HEK293 (cell line): Measurements from ENCODE around the gene CD47.

Source experiments
- CTCF ChIA-PET: fragments of 350-600 bp; formaldehyde crosslinking; extraction: SDS; loops from one replicate; lab custom pipeline; 2021; ENCODE audit warnings: antibody characterized with exemption; lab: Yijun Ruan, JAX
- POLR2A ChIA-PET: fragments of 300-600 bp; formaldehyde crosslinking; extraction: SDS; loops from one replicate; lab custom pipeline; 2020; ENCODE audit warnings: antibody characterized with exemption, inconsistent platforms; lab: Yijun Ruan, JAX
- H3K27ac ChIP-seq: fragments of 200-500 bp; sonication (Bioruptor generic); 2 replicates; pipeline ENCODE4 v1.5.1; 2014; ENCODE audit warnings: low read depth, low read length, control low read depth, inconsistent platforms; ENCODE audit errors: extremely low read depth
- H3K36me3 ChIP-seq, 2 experiments: fragments of 200-500 bp in 1 of 2; sonication (Bioruptor generic) in 1 of 2; 1 replicate in 1 of 2; 2 replicates in 1 of 2; pipeline ENCODE4 v1.5.1; 2014 to 2017; ENCODE audit warnings: inconsistent platforms in 2 of 2, low read length in 2 of 2; ENCODE audit not compliant: control insufficient read depth in 2 of 2, insufficient read depth in 1 of 2
- H3K4me1 ChIP-seq: fragments of 200-500 bp; sonication (Bioruptor generic); 2 replicates; pipeline ENCODE4 v1.5.1; 2014; ENCODE audit warnings: mild to moderate bottlenecking, low read length, inconsistent platforms; ENCODE audit not compliant: control insufficient read depth, insufficient read depth
- H3K4me3 ChIP-seq: 2 replicates; pipeline ENCODE4 v1.5.1; 2011; ENCODE audit warnings: low read depth, mild to moderate bottlenecking, control low read depth, low read length, moderate library complexity
- H3K9me3 ChIP-seq: fragments of 200-500 bp; sonication (Bioruptor generic); 2 replicates; pipeline ENCODE4 v1.5.1; 2014; ENCODE audit warnings: low read depth, low read length, inconsistent platforms; ENCODE audit not compliant: control insufficient read depth, insufficient read depth
- BCL11B ChIP-seq: fragments of 450-650 bp; formaldehyde crosslinking; IDR thresholded peaks from 2 replicates; pipeline ENCODE4 v1.5.1; 2016; ENCODE audit warnings: low read depth, missing biosample characterization, missing genetic modification characterization
- GLI2 ChIP-seq: fragments of 450-650 bp; formaldehyde crosslinking; IDR thresholded peaks from 2 replicates; pipeline ENCODE4; 2017; ENCODE audit warnings: missing biosample characterization, missing genetic modification characterization, low read depth, borderline replicate concordance
- GLIS2 ChIP-seq: fragments of 450-650 bp; formaldehyde crosslinking; IDR thresholded peaks from 2 replicates; pipeline ENCODE4 v1.5.1; 2016; ENCODE audit warnings: missing biosample characterization, missing genetic modification characterization
- INSM2 ChIP-seq: fragments of 450-650 bp; formaldehyde crosslinking; IDR thresholded peaks from 2 replicates; pipeline ENCODE4 v1.5.1; 2016; ENCODE audit warnings: missing biosample characterization, missing genetic modification characterization
- KLF9 ChIP-seq: fragments of 450-650 bp; formaldehyde crosslinking; IDR thresholded peaks from 2 replicates; pipeline ENCODE4 v1.5.1; 2016; ENCODE audit warnings: missing biosample characterization, missing genetic modification characterization, low read depth
- REPIN1 ChIP-seq: fragments of 450-650 bp; formaldehyde crosslinking; IDR thresholded peaks from 2 replicates; pipeline ENCODE4 v1.5.1; 2017; ENCODE audit warnings: missing biosample characterization, missing genetic modification characterization, low read depth
- ZEB2 ChIP-seq: fragments of 450-650 bp; formaldehyde crosslinking; IDR thresholded peaks from 2 replicates; pipeline ENCODE4 v1.5.1; 2016; ENCODE audit warnings: missing biosample characterization, missing genetic modification characterization
- ZNF174 ChIP-seq: fragments of 450-650 bp; formaldehyde crosslinking; IDR thresholded peaks from 2 replicates; pipeline ENCODE4 v1.5.0; 2017; ENCODE audit warnings: missing biosample characterization, mild to moderate bottlenecking, missing genetic modification characterization
- ZNF26 ChIP-seq: fragments of 450-650 bp; formaldehyde crosslinking; IDR thresholded peaks from 2 replicates; pipeline ENCODE4 v1.5.1; 2016; ENCODE audit warnings: missing biosample characterization, missing genetic modification characterization
- ZNF266 ChIP-seq: fragments of 450-650 bp; formaldehyde crosslinking; IDR thresholded peaks from 2 replicates; pipeline ENCODE4 v1.5.1; 2016; ENCODE audit warnings: missing biosample characterization, missing genetic modification characterization, low read depth
- ZNF37A ChIP-seq: fragments of 450-650 bp; IDR thresholded peaks from 2 replicates; pipeline ENCODE4 v1.5.1; 2018; ENCODE audit warnings: missing biosample characterization, missing genetic modification characterization
- ZNF521 ChIP-seq: fragments of 450-650 bp; formaldehyde crosslinking; IDR thresholded peaks from 2 replicates; pipeline ENCODE4 v1.5.1; 2017; ENCODE audit warnings: missing biosample characterization, mild to moderate bottlenecking, missing genetic modification characterization
- ZNF585B ChIP-seq: fragments of 450-650 bp; formaldehyde crosslinking; IDR thresholded peaks from 2 replicates; pipeline ENCODE4 v1.5.1; 2016; ENCODE audit warnings: missing biosample characterization, missing genetic modification characterization
- ZNF621 ChIP-seq: fragments of 450-650 bp; formaldehyde crosslinking; IDR thresholded peaks from 2 replicates; pipeline ENCODE4 v1.5.1; 2017; ENCODE audit warnings: missing biosample characterization, missing genetic modification characterization
- ZNF645 ChIP-seq: fragments of 450-650 bp; formaldehyde crosslinking; IDR thresholded peaks from 2 replicates; pipeline ENCODE4; 2016; ENCODE audit warnings: missing biosample characterization, missing genetic modification characterization
- ZNF654 ChIP-seq: fragments of 450-650 bp; formaldehyde crosslinking; IDR thresholded peaks from 2 replicates; pipeline ENCODE4 v1.5.1; 2016; ENCODE audit warnings: low read depth, missing biosample characterization, missing genetic modification characterization
- ZNF704 ChIP-seq: fragments of 450-650 bp; formaldehyde crosslinking; IDR thresholded peaks from 2 replicates; pipeline ENCODE4 v1.5.1; 2016; ENCODE audit warnings: missing biosample characterization, missing genetic modification characterization
- ZNF747 ChIP-seq: fragments of 450-650 bp; formaldehyde crosslinking; IDR thresholded peaks from 2 replicates; pipeline ENCODE4 v1.5.1; 2016; ENCODE audit warnings: missing biosample characterization, missing genetic modification characterization
- ZNF785 ChIP-seq: fragments of 450-650 bp; formaldehyde crosslinking; IDR thresholded peaks from 2 replicates; pipeline ENCODE4 v1.5.1; 2016; ENCODE audit warnings: missing biosample characterization, missing genetic modification characterization
- ZSCAN5A ChIP-seq: fragments of 450-650 bp; formaldehyde crosslinking; IDR thresholded peaks from 2 replicates; pipeline ENCODE4 v1.5.1; 2016; ENCODE audit warnings: missing biosample characterization, missing genetic modification characterization
- ZXDB ChIP-seq: fragments of 450-650 bp; formaldehyde crosslinking; IDR thresholded peaks from 2 replicates; pipeline ENCODE4 v1.5.1; 2016; ENCODE audit warnings: missing biosample characterization, missing genetic modification characterization

Gene CD47

GRCh38 chr3:108004647-108005046 lies 86.2 kb downstream of the CD47 start:
- TF ChIP-seq ZNF747 (tag by site-specific recombination) (no peak), BCL11B (tag by site-specific recombination) (no peak), ZNF645 (no peak)
- Histone ChIP-seq H3K9me3 (no peaks in the 10 kb centered on the region), H3K4me3 (no peak overlapping the region), H3K36me3 (no peaks in the 10 kb centered on the region), H3K4me1 (no peaks in the 10 kb centered on the region), H3K27ac (no peak overlapping the region)
- CTCF ChIA-PET: no interaction called here
- POLR2A ChIA-PET: no interaction called here

- TF ChIP-seq INSM2 (tag by site-specific recombination): no peak
- no peak for TF ChIP-seq ZNF785
- no peak for TF ChIP-seq ZXDB (tag by site-specific recombination)
- no peak for TF ChIP-seq ZNF37A
- TF ChIP-seq ZNF174 (tag by site-specific recombination): no peak
- no peak for TF ChIP-seq ZNF26
- TF ChIP-seq ZNF585B (tag by site-specific recombination): no peak
- no peak for TF ChIP-seq GLI2 (tag by site-specific recombination)
- TF ChIP-seq ZEB2: no peak
- TF ChIP-seq GLIS2 (tag by site-specific recombination): no peak
- TF ChIP-seq ZNF621 (tag by site-specific recombination): no peak
- TF ChIP-seq ZNF704 (tag by site-specific recombination): no peak
- Histone ChIP-seq H3K9me3 (no peaks in the 10 kb centered on the region), H3K4me1 (no peaks in the 10 kb centered on the region), H3K36me3 (no peaks in the 10 kb centered on the region), H3K4me3 (no peak overlapping the region), H3K27ac (no peak overlapping the region)
- POLR2A ChIA-PET: no interaction called here
- CTCF ChIA-PET: no interaction called here
Measured at GRCh38 chr3:108001457-108001856, 89.4 kb downstream of the CD47 start.

- H3K27ac ChIP-seq: no peak overlapping the region
- no peaks in the 10 kb centered on the region for H3K9me3 ChIP-seq
- no peaks in the 10 kb centered on the region for H3K36me3 ChIP-seq
- no peak overlapping the region for H3K4me3 ChIP-seq
- POLR2A ChIA-PET: no interaction called here
- TF ChIP-seq REPIN1 (tag by site-specific recombination) (no peak), ZNF37A (no peak), ZNF654 (no peak), KLF9 (tag by site-specific recombination) (no peak), ZNF266 (tag by site-specific recombination) (no peak), ZSCAN5A (tag by site-specific recombination) (no peak), ZNF521 (tag by site-specific recombination) (no peak)
- TF ChIP-seq, all 188 proteins: peak for 0
- CTCF ChIA-PET: no interaction called here
- no peaks in the 10 kb centered on the region for H3K4me1 ChIP-seq
Measured at GRCh38 chr3:107999215-107999775, 91.5 kb downstream of the CD47 start.
